ENCODE data around the gene PRR7.

Gene PRR7

DNA sequence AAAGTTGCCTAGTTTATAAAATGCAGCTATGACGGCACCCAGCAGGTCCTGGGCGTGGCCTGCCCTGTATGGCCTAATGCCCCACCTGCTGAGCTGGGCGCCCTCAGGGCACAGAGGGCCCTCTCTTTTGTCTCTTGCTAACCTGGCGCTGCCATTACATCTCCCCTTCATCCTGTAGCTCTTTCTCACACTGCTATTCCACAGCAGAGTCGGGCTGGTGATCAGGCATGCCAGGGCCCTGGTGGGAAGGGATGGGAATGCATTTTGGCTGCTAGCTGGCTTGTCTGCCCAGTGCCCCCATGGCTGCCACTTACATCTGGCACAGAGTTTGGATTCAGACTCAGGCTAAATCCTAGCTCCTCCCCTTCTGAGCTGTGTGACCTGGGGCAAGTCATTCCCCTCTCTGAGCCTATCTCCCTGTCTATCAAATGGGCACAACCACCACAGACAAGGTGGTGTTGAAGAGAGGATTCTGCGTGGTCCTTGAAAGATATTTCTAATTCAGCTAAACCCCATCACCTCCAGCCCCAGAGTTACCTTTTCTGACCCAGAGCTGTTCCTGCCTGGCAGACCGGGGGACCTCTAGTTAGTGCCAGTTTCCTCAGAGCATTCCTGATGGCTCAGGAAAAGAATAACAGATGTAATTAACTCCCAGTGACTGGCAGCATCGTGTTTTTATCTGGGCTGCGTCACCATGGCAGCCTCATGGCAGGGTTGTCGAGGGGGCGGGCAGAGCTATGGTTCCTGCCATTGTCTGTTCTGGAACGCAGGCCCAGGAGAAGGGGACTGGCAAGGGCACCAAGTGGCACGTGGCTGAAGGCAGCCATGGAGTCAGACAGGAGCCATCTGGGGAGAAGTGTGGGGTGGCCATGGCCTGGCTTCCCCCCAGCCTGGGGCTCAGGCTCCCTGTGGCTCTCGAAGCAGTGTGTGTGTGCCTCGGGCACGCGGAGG is 6.3 kb downstream of the PRR7 start:
- DNase-seq, result peak in 1 of 6 experiments; percentile 45

DNA sequence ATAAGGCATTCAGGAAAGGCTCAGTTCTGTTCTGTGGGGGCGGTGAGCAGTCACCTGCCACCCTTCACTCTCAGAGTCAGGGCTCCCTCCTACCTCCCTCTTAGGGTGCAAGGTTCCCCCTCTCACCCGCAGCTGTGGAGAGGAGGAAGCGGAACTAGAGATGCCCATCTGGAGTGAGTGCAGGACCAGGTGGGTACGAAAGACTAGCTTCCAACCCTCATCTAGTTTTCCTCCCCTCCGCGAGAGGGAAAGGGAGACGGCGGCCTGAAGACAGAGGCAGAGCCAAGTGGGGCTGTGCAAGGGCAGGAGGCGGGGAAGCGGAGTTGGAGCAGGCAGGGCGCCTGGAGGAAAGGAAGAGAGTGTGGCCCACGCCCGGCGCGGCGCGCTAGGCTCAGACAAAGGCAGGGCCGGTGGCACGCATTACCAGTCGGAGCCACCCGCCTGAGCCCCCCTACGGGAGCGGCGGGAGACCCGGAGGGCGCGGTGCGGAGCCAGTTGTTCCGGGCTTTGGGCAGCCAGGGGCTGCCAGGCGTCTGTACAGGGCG is 7.3 kb downstream of the PRR7 start:
- peak in 2 of 6 experiments; percentile 67 to 72 for DNase-seq

DNA sequence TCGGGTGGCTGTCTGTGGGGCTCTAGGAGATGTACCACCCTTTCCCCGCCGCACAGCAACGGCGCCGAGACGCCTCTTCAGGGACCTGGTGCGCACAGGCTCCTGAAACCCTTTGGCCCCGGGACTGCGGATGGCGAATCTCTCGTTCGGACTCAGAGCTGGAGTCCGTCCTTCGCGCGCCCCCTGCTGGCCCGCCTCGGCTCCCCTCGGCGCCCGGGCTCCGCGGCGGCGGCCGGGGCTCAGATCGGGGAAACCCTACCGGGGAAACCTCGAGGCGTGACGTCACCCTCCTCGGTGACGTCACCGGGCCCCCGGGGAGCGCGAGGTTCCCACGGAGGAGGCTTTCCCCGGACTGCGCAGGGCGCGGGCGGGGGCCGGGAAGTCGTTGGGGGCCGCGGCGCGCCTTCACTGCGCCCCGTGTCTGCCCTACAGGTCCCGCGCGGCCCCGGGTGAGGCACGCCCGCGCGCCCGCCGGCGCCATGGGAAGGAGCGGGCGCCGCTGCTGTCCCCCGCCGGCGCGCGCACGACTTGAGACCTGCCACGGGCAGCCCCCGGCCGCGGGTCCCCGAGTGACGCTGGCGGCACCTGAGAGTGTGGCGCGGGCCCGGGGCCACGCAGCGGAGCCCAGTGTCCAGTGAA is 7.9 kb downstream of the PRR7 start:
- DNase-seq, result peak; percentile 75 to 96 (median 92)

DNA sequence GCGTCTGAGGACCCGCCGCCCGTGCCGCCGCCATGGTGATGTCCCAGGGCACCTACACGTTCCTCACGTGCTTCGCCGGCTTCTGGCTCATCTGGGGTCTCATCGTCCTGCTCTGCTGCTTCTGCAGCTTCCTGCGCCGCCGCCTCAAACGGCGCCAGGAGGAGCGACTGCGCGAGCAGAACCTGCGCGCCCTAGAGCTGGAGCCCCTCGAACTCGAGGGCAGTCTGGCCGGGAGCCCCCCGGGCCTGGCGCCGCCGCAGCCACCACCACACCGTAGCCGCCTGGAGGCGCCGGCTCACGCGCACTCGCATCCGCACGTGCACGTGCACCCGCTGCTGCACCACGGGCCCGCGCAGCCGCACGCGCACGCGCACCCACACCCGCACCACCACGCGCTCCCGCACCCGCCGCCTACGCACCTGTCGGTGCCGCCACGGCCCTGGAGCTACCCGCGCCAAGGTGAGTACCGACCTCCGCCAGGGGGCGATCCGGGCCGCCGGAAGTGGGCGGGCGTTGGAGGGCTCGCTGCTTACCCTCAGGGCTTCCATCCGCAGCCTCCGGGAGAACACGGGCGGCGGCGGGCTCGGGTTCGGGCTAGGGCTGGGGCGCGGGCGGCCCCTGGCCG is 8.5 kb downstream of the PRR7 start:
- peak; percentile 88 to 94 (median 90) for DNase-seq

DNA sequence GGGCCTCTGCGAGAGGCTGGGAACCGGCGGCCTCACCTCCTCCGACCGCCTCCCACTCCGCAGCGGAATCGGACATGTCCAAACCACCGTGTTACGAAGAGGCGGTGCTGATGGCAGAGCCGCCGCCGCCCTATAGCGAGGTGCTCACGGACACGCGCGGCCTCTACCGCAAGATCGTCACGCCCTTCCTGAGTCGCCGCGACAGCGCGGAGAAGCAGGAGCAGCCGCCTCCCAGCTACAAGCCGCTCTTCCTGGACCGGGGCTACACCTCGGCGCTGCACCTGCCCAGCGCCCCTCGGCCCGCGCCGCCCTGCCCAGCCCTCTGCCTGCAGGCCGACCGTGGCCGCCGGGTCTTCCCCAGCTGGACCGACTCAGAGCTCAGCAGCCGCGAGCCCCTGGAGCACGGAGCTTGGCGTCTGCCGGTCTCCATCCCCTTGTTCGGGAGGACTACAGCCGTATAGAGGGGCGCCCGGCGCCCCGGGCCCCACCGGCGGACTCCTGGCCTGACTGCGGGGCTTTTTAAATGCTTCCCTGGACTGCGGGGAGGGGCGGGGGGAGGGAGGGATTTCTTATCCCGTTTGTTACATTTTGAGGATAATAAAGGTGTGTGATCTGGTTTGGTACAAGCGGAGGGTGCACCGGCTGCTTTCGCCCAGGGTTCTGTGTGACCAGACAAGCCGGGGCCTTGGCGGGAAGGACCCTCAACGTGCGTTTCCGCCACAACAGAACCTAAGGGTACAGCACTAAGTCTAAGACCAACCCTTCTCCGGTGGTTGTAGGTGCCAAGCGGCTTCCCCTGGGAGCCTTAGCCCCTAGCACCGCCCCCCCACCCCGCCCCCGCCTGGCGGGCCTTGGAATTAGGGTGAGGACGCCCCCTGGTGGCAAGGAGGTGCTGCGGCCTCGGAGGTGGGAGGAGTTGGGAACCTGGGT is 9.3 kb downstream of the PRR7 start:
- DNase-seq, result peak; percentile 76 to 95 (median 92)

DNA sequence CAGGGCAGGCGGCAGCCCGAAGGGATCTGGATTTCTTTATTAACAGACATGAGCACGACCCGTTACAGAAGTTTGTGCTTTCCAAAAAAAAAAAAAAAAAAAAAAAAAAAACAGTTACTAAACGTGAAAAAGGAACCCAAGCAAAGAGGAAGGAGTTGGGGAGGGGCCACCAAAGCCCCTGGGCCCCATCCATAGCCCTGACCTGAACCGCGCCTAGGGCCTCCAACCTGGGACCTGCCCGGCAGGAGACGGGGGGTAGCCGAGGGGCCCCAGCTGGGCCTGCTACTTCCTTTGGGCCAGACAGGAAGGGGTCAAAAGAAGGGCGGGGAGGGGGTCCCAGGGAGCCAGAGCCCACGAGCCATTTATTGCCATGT is 10.0 kb downstream of the PRR7 start:
- no peak for DNase-seq

DNA sequence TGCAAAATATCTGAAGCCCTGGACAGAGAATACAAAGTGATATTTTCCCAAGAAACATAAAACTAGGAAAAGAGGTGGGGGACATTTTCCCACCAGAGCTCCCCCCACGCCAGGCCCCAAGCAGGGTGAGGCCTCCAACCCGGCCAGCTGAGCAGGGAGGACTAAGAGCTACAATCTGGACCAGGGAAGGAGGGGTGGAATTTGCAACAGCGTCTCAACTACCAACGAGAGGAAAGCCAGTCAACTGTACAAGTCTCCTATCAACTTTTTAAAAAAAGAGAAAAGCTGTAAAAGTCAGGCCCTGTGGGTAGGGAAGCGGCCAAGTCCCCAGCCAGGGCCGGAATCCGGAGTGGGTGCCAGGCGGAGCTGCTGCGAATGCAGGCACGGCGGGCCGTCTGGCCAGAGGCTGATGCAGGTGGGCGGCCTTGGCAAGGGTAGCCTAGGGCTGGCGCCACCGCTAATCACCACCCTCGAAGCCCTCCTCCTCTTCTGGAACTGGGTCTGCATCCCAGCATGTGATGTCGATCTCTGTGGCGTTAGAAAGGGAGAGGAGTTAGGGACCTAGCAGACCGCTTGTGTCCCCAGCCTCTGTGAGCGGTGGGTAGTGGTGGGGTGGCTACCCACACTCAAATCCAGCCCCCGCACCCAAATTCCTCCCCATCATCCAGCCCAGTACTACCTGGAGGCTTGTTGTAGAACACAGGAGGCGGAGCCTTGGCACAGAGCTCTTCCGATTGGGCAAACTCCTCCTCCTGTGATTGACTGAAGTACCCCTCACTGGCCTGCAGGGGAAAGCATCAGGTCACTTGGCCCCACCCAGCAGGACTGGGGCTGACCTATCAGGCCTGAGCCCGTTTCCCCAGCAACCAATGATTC is 10.6 kb downstream of the PRR7 start:
- DNase-seq, result peak in 2 of 6 experiments; percentile 32 to 55

DNA sequence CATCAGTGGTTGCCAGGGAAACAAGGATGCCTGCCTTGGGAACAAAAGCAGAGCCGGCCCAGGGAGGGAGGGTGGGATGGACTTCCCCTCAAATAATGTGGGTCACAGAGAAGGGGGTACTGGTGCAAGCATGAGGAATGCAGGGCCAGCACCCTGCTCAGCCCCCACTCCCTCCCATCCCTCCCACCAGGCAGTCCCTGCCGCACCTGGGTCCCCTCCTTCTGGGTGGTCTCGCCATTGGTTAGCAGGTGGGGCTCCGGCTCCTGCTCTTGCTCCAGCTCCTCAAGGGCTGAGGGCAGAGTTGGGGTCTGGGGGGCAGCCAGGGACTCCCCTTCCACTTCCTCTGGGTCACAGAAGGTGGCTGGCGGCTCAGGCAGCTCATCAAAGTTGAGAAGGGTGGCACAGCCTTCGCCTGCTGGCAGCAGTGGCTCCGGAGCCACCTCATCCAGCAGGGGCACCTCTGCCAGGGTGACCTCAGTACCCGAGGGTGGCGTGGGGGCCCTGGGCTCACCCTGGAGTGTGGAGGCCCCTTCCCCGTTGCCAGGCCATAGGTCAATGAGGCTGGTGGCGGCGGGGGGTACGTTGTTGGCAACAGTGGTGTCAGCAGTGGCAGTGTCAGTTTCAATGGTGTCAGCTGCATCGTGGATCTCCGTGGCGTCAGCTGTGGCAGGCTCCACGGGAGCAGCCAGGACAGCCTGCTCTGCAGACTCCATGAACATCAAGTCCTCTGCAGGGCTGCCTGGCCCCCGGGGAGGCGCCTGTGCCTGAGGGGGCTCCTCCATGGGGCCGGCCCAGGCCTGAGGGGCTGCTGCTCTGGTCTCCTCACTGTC is 11.5 kb downstream of the PRR7 start:
- DNase-seq, result no peak

DNA sequence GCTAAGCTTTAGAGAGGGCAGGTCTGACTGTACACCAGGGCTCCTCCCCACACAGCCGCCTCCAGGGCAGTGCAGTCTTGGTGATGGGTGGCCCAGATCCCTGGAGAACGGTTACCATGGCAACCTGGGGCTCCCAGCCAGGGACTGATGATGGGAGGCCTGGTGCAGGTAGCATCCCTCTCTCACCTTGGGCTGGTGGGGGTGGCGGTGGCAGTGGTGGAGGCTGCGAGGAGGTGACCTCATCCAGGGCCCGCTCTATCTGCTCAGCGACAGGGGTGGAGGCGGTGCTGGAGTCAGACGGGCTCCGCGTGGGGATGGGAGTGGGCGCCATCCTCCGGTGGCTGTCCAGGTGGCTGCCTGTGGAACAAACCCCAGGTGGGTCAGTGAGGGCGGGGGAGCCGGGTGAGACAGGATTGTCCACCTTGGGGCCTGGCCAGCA is 12.3 kb downstream of the PRR7 start:
- no peak for DNase-seq

DNA sequence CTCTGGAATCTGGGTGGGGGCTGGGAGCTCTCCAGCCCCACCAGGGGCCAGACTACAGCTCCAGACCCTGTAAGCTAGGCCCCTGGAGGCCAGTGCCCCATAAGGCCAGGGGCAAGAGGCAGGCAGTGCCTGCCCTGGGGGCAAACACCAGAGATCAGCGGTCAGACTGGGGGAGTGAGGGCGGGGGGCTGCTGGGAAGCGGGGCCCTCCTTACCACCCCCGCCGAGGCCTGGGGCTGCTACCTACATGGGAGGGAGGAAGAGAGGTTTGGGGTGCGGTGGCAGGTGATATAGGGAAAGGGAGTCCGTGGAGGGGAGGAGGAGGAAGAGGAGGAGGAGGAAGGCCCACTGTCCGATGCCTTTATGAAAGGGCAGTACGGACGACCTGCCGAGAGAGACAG is 12.7 kb downstream of the PRR7 start:
- no peak for DNase-seq

DNA sequence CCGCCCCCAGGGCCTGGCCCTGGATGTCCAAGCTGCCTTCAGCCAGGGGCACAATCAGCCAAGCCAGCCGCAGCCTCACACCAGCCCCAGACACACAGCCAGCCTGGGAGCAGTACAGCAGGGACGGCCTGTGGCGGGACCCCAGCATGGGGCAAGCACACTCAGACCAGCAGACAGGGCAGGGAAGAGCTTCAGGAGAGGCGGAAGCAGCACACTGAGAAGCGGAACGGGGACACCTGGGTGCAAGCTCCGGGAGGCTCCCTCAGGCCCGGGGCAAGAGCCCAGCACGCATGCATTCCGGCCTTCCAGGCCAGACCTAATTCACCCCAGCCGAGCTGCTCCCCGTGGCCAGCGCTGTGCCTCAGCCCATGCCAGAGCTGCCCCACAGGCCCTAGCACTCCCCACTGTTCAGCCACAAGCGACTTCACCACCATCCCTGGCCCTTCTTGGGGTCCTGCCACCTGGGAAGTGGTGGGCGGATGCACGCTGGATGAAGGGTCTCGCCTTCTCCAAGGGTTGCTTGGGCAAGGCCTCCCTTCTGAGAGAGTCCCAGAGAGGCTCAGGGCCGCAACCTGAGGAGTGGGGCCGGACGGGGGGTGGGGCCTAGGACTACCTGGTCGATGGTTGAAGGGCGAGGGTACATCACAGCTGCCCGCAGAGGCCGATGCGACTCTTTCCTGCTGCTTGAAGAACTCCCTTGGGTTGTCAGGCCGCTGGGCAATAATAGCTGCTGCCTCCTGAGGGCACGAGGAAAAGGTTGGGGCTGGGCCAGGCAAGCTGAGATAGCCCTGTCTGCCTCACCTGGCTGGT is 13.4 kb downstream of the PRR7 start:
- no peak for DNase-seq

DNA sequence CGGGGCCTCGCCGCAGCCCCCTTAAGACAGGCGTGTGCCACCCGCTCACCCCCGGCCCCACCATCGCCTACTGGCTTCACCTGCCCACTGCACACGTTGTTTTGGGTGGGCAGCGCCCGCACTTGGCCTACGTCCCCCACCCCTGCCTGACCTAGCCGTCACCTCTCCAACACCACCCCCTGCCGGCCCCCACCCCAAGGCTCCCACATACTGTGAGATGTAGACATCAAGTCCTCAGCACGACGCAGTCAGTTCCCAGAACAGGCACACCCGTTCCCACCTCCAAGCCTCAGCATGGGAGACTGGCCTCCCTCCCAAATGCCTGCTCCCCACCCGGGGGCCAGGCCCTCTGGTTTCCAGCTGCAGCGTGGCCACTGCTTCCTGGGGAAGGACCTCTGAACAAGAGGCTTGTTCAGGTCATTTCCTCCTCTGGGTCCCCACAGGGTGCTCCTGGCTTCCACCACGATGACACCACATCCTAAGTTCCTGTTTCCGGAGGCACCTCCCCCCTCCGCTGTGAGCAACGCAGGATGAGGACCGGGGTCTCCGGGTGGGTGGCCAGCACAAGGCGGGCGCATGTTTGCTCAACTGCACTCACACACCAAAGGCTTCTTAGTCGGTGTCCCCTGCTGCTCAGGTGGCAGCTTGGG is 15.5 kb downstream of the PRR7 start:
- DNase-seq, result no peak

DNA sequence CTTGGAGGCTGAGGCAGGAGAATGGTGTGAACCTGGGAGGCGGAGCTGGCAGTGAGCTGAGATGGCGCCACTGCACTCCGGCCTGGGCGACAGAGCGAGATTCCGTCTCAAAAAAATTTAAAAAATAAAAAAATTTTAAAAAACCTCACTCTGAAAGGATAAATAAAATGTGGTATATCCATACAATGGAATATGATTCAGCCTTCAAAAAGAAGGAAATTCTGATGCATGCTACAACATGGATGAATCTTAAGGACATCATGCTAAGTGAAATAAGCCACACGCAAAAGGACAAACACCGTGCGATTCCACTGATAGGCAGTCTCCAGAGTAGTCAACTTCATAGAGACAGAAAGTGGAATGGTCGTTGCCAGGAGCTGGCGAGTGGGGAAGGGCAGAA is 18.4 kb downstream of the PRR7 start:
- no peak for DNase-seq

DNA sequence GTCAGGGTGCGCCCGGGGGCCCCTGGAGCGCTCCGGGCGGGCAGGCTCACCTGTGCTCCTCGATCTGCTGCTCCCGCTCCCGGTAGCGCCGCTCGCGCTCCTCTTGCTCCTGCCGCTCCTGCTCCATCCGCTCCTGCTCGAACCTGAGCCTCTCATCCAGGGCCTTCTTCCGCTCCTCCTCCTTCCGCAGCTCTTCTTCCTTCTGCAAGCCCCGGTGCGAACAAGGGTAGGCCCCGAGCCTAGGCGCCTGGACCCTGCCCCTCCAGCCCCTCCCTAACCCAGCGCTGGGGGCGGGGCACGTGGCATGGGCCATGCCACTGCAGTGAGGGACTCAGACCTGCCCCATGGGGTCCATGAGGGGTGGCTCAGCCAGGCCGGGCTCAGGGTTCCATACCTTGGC is 20.2 kb downstream of the PRR7 start:
- DNase-seq, result no peak

DNA sequence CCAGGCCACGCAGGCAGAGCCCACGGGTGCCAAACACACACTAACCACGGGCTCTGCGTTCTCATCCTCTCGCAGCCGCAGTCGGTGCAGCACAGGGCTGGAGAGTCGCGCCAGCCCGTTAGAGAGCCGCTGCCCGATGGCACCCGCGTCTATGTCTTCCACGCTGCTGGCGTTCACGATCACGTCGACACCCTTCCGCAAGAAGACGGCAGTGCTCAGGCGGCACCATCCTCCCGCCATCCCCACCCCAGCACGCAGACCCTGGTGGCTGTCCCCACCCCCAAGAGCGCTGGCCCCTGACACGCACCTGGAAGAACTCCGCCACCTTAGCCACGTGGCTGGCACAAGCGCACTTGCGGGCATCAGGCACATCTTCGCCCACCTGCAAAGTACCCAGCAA is 20.8 kb downstream of the PRR7 start:
- DNase-seq, result no peak

DNA sequence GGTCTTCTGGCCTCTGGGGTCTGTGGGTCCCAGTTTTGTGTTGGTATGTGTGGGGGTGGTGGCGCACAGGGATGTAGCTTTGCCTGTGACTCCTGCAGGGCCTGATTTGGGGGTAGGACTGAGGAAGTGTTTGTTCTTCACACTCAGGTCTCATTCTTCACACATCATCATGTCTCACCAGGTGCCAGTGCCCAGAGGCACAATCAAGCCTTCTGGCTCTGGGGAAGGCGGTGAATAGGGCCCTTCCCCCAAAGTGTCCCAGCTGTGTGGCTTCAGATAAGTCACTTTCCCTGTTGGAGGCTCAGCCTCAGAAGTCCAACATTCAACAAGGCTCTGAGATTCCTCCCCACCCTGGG is 21.7 kb downstream of the PRR7 start:
- no peak for DNase-seq

DNA sequence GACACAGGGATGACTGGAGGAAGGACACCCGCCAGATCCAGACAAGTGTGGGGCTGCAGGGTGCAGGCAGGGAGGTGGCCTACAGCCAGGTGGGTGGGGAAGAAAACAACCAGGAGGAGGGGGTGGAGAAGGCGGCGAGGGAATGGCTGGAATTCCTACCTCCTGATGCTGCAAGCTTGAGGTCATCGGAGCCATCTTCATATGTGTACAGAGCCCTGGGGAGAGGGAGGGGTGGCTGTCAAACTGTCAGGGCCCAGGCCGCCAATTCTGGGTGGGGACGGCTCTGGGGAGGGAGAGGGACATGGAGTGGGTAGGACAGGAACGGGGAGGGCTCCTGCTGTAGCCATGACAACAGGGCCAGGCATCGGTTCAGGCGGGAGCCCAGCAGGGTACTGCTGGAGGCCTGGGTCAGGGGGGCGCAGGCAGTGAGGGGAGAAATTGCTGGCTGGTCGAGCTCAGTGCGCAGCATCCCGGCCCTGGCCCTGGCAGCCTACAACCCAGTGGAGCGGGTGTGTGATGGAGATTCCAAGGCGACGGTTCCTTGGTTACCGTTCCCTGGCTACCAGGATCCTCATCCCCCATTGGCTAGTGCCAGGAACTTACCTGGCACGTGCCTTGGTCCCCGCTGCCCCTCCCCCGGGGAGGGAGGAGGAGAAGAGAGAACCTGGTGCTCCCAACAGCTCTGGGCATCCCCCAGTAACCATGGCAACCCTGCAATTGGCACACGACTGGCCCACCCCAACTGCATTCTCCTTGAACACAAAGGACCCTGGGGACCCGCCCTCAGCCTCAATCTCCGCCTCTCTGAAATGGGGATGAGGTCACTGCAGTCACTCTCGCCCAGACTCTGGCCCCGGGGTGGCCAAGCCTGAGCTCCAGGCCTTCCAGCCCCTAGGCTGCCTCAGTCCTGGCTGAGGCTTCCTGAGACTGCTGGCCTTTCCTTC is 22.3 kb downstream of the PRR7 start:
- DNase-seq, result no peak

All from stimulated activated naive CD4-positive, alpha-beta T cell (primary cell).